ENCODE measurements around the gene IMMP2L.

DNA sequence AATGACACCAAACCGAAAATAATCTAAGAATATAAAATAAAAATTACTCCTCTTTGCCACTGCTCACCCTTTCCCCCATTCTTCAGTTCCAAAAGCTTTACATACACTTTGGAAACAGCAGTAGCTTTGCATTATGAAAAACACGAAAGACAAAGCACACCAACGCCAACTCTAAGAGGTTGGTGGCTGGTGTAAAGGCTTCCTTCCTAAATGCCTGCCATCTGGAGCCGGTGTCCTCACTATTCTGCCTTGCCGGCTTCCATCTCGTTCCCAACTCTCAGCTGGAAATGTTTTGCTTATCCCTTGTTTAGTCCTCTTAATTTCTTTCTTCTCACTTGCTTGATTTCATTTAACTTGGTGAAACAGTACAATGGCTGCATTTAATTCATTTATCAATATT lies 752.5 kb downstream of the IMMP2L start:
- TF ChIP-seq, protein P1, sequence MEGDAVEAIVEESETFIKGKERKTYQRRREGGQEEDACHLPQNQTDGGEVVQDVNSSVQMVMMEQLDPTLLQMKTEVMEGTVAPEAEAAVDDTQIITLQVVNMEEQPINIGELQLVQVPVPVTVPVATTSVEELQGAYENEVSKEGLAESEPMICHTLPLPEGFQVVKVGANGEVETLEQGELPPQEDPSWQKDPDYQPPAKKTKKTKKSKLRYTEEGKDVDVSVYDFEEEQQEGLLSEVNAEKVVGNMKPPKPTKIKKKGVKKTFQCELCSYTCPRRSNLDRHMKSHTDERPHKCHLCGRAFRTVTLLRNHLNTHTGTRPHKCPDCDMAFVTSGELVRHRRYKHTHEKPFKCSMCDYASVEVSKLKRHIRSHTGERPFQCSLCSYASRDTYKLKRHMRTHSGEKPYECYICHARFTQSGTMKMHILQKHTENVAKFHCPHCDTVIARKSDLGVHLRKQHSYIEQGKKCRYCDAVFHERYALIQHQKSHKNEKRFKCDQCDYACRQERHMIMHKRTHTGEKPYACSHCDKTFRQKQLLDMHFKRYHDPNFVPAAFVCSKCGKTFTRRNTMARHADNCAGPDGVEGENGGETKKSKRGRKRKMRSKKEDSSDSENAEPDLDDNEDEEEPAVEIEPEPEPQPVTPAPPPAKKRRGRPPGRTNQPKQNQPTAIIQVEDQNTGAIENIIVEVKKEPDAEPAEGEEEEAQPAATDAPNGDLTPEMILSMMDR (IDR thresholded peaks at IDR 0.05) = no peak
- no peak for TF ChIP-seq POLR2A (IDR thresholded peaks at IDR 0.05)

All from thyroid gland (tissue), 4 donors.